ENCODE measurements around the gene MS4A4A. TPM values are rescaled to one million over a fixed set of nuclear protein-coding genes. Genes with fewer than 3 reads are reported as not detected.

The MS4A4A gene
- total and polyA plus RNA-seq, 2 experiments from 2014 or later, result 0.48 to 5.3 TPM

- Histone ChIP-seq H3K27me3 (no peaks in the 10 kb centered on the region), H3K79me2 (no peaks in the 10 kb centered on the region), H3K4me2 (no peak overlapping the region), H4K20me1 (ENCODE audit: insufficient read depth, poor library complexity, severe bottlenecking) (no peaks in the 10 kb centered on the region), H3K36me3 (replicated peaks; ENCODE audit: insufficient read depth, low read depth) (no peaks in the 10 kb centered on the region), H3K9me2 (replicated peaks; ENCODE audit: insufficient read depth) (no peaks in the 10 kb centered on the region), H3K27ac (no peak overlapping the region), H3K4me3 (no peak overlapping the region), H2AFZ (no peak overlapping the region), H3K4me1 (ENCODE audit: insufficient read depth) (no peaks in the 10 kb centered on the region), H3K9me3 (ENCODE audit: low read depth) (no peaks in the 10 kb centered on the region)
- DNase-seq (ENCODE audit: low spot score), result no peak
- TF ChIP-seq EZH2phosphoT487 (IDR thresholded peaks at IDR 0.05; ENCODE audit: low read depth, severe bottlenecking, unreplicated experiment), result no peak
- TF ChIP-seq, protein P1, sequence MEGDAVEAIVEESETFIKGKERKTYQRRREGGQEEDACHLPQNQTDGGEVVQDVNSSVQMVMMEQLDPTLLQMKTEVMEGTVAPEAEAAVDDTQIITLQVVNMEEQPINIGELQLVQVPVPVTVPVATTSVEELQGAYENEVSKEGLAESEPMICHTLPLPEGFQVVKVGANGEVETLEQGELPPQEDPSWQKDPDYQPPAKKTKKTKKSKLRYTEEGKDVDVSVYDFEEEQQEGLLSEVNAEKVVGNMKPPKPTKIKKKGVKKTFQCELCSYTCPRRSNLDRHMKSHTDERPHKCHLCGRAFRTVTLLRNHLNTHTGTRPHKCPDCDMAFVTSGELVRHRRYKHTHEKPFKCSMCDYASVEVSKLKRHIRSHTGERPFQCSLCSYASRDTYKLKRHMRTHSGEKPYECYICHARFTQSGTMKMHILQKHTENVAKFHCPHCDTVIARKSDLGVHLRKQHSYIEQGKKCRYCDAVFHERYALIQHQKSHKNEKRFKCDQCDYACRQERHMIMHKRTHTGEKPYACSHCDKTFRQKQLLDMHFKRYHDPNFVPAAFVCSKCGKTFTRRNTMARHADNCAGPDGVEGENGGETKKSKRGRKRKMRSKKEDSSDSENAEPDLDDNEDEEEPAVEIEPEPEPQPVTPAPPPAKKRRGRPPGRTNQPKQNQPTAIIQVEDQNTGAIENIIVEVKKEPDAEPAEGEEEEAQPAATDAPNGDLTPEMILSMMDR (IDR thresholded peaks at IDR 0.05; ENCODE audit: poor library complexity), result no peak
- TF ChIP-seq EZH2 (IDR thresholded peaks at IDR 0.05; ENCODE audit: borderline replicate concordance), result no peak
- WGBS (ENCODE audit: low lambda C conversion rate, missing lambda C conversion rate), result 86% methylated on average over 7 of the region's 7 CpGs
Observed at GRCh38 chr11:60336767-60337391, 56.4 kb downstream of the MS4A4A start.

DNA sequence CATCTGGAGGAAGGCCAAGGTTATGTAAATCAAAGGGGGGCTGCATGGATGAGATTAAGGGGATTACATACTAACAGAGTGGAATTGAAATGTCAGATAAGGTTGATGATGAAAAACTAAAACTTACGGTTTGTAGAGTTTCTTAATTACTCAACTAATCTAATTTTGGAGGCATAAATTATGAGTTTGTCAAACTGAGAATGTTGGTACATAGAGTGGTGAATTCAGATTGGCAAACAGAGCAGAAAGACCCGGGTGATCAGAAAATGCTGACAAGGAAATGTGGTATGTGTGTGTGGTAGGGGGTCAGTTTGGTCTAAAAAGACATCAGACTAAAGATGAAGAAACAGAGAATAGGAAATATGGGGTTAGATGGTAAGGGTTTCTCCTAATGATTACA is 57.6 kb downstream of the MS4A4A start:
- no peaks in the 10 kb centered on the region for H3K4me1 ChIP-seq (ENCODE audit: insufficient read depth)
- H3K4me3 ChIP-seq, result no peak overlapping the region
- H3K9me3 ChIP-seq (ENCODE audit: low read depth), result no peaks in the 10 kb centered on the region
- no peaks in the 10 kb centered on the region for H3K9me2 ChIP-seq (replicated peaks; ENCODE audit: insufficient read depth)
- H2AFZ ChIP-seq, result no peak overlapping the region
- H3K79me2 ChIP-seq, result no peaks in the 10 kb centered on the region
- H3K4me2 ChIP-seq, result no peak overlapping the region
- DNase-seq (ENCODE audit: low spot score), result no peak
- no peaks in the 10 kb centered on the region for H3K27me3 ChIP-seq
- H4K20me1 ChIP-seq (ENCODE audit: insufficient read depth, poor library complexity, severe bottlenecking), result no peaks in the 10 kb centered on the region
- WGBS (ENCODE audit: low lambda C conversion rate, missing lambda C conversion rate), result 38% methylated on average over 2 of the region's 2 CpGs
- H3K27ac ChIP-seq, result no peak overlapping the region
- TF ChIP-seq, protein P1 (IDR thresholded peaks at IDR 0.05; ENCODE audit: poor library complexity), result no peak
- TF ChIP-seq EZH2phosphoT487 (IDR thresholded peaks at IDR 0.05; ENCODE audit: low read depth, severe bottlenecking, unreplicated experiment) (no peak), EZH2 (IDR thresholded peaks at IDR 0.05; ENCODE audit: borderline replicate concordance) (no peak)
- H3K36me3 ChIP-seq (replicated peaks; ENCODE audit: insufficient read depth, low read depth), result no peaks in the 10 kb centered on the region

GRCh38 chr11:60339356-60339755 is 58.9 kb downstream of the MS4A4A start:
- Histone ChIP-seq H3K4me2 (no peak overlapping the region), H3K36me3 (replicated peaks; ENCODE audit: insufficient read depth, low read depth) (no peaks in the 10 kb centered on the region), H3K27me3 (no peaks in the 10 kb centered on the region), H3K9me2 (replicated peaks; ENCODE audit: insufficient read depth) (no peaks in the 10 kb centered on the region), H3K79me2 (no peaks in the 10 kb centered on the region), H3K9me3 (ENCODE audit: low read depth) (no peaks in the 10 kb centered on the region), H3K4me1 (ENCODE audit: insufficient read depth) (no peaks in the 10 kb centered on the region), H4K20me1 (ENCODE audit: insufficient read depth, poor library complexity, severe bottlenecking) (no peaks in the 10 kb centered on the region), H3K27ac (no peak overlapping the region), H3K4me3 (no peak overlapping the region), H2AFZ (no peak overlapping the region)
- 64% methylated on average over 3 of the region's 3 CpGs for WGBS (ENCODE audit: low lambda C conversion rate, missing lambda C conversion rate)
- no peak for TF ChIP-seq EZH2phosphoT487 (IDR thresholded peaks at IDR 0.05; ENCODE audit: low read depth, severe bottlenecking, unreplicated experiment)
- TF ChIP-seq, protein P1 (IDR thresholded peaks at IDR 0.05; ENCODE audit: poor library complexity), result no peak
- no peak for DNase-seq (ENCODE audit: low spot score)

Data from hepatocyte (in vitro differentiated cells).